Measurements from ENCODE around the gene KRT72. TPM values are rescaled to one million over a fixed set of nuclear protein-coding genes. Genes with fewer than 3 reads are reported as not detected.

KRT72 gene
- total RNA-seq, 1 experiment from 2014 or later: 0.17 TPM

DNA sequence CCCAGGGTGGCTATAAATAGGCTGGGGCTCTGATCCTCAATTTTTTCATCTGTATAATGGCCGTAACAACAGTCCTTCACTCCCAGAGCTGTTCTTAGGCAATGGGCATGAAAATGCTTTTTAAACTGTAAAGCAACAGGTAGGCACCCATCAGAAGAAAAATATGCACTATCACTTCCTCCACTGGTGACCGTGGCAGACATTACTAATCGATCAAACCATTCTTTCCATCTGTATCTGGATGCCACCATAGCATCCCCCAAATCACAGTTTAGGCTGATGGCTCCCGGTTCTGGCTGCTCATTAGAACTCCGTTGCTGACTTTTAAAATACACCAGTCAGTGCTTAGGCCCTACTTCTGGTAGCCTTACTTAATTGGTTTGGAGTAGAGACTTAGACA is 59.6 kb downstream of the KRT72 start:
- no peaks in the 10 kb centered on the region for H3K9me2 ChIP-seq (ENCODE audit: insufficient read depth)
- intact Hi-C loops (cut with micrococcal nuclease): no loop called here
- H3K27me3 ChIP-seq (ENCODE audit: insufficient read depth, low read length): no peaks in the 10 kb centered on the region
- ChIA-PET CTCF (no interaction called here), POLR2A (no interaction called here), RAD21 (ENCODE audit: low non-redundant PET in 1 of 2, low total read pairs in 2 of 2, uncharacterized antibody in 2 of 2, unreplicated experiment in 2 of 2) (no interaction called here)
- H3K36me3 ChIP-seq (ENCODE audit: control insufficient read depth in 1 of 2, insufficient read depth in 2 of 2, low read length in 2 of 2): no peaks in the 10 kb centered on the region
- H3K27ac ChIP-seq (ENCODE audit: low read depth, low read length): no peak overlapping the region
- BruUV-seq (replicated peaks): no TSS peak
- DNase-seq (ENCODE audit: low read depth, low spot score): no peak
- no peaks in the 10 kb centered on the region for H3K79me2 ChIP-seq (ENCODE audit: insufficient read depth, low read length)
- no peak overlapping the region for H3K4me3 ChIP-seq (replicated peaks in 1 of 2; ENCODE audit: low read depth in 1 of 2, low read length in 2 of 2)
- H3K4me1 ChIP-seq (ENCODE audit: control insufficient read depth in 1 of 2, insufficient read depth in 2 of 2, low read length in 2 of 2): peaks cover 13 to 21% of the 10 kb centered on the region in 2 experiments
- no peaks in the 10 kb centered on the region for H3K9me3 ChIP-seq (ENCODE audit: control insufficient read depth in 1 of 2, insufficient read depth in 1 of 2, low read depth in 1 of 2, low read length in 2 of 2)
- no peaks in the 10 kb centered on the region for H4K20me1 ChIP-seq (ENCODE audit: insufficient read depth)
- H2AFZ ChIP-seq (ENCODE audit: low read depth, low read length, poor library complexity, severe bottlenecking): no peak overlapping the region
- H3K9ac ChIP-seq (ENCODE audit: low read length): no peak overlapping the region
- TF ChIP-seq POLR2A (IDR thresholded peaks at IDR 0.05; ENCODE audit: borderline replicate concordance, extremely low read depth, insufficient read depth, insufficient read length): no peak
- TF ChIP-seq POLR2AphosphoS5 (IDR thresholded peaks at IDR 0.05; ENCODE audit: low read depth, low read length): no peak
- no peak for TF ChIP-seq CBX3 (IDR thresholded peaks at IDR 0.05; ENCODE audit: low read depth)
- no peak for TF ChIP-seq SP1 (IDR thresholded peaks at IDR 0.05; ENCODE audit: low read depth)
- TF ChIP-seq TCF7L2 (IDR thresholded peaks at IDR 0.05; ENCODE audit: borderline replicate concordance, extremely low read depth, insufficient read depth, insufficient read length): no peak
- no peak for TF ChIP-seq EZH2 (IDR thresholded peaks at IDR 0.05)
- no peak for TF ChIP-seq RAD21 (IDR thresholded peaks at IDR 0.05; ENCODE audit: low read depth)
- TF ChIP-seq CEBPB (IDR thresholded peaks at IDR 0.05; ENCODE audit: low read depth): no peak
- TF ChIP-seq FOSL1 (IDR thresholded peaks at IDR 0.05; ENCODE audit: low read depth): no peak
- TF ChIP-seq ZNF274 (IDR thresholded peaks at IDR 0.05; ENCODE audit: low read depth, low read length): no peak
- no peak for TF ChIP-seq ZBTB33 (IDR thresholded peaks at IDR 0.05; ENCODE audit: extremely low read depth, insufficient replicate concordance, low read length)
- no peak for TF ChIP-seq SRF (IDR thresholded peaks at IDR 0.05; ENCODE audit: low read depth)
- no peak for TF ChIP-seq EGR1 (IDR thresholded peaks at IDR 0.05; ENCODE audit: low read depth)
- TF ChIP-seq, protein P1, sequence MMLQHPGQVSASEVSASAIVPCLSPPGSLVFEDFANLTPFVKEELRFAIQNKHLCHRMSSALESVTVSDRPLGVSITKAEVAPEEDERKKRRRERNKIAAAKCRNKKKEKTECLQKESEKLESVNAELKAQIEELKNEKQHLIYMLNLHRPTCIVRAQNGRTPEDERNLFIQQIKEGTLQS (IDR thresholded peaks at IDR 0.05): no peak
- TF ChIP-seq JUND (IDR thresholded peaks at IDR 0.05): no peak
- no peak for ATAC-seq
- no peak overlapping the region for H3K4me2 ChIP-seq (ENCODE audit: low read length)

Data from HCT116 (cell line).